Right lobe of liver (tissue), 6 donors: Measurements from ENCODE around the gene PELI2. TPM values are rescaled to one million over a fixed set of nuclear protein-coding genes. Genes with fewer than 3 reads are reported as not detected.

Experiments used
- ATAC-seq, 4 donors: fragments of 200-7000 bp; cut with Tn5 transposase; one replicate each; pipeline ENCODE4 v1.9.1; 2020; ENCODE audit warnings: mild to moderate bottlenecking in 4 of 4, moderate library complexity in 4 of 4
- DNase-seq, 3 donors: peaks; one replicate each; pipeline ENCODE4 v3.0.0-alpha.2; 2020
- H3K27ac ChIP-seq, 3 donors: fragments of 200-600 bp; one replicate each; pipeline ENCODE4 v1.8.0; 2022
- H3K27me3 ChIP-seq, 2 donors: fragments of 200-600 bp; one replicate each; pipeline ENCODE4 v1.8.0; 2022
- H3K36me3 ChIP-seq, 4 donors: fragments of 200-600 bp; sonication (generic) in 1 of 4; one replicate each; pipeline versions ENCODE4 v1.5.1 to v1.8.0; 2017 to 2022; ENCODE audit warnings: control low read depth in 1 of 4
- H3K4me1 ChIP-seq, 4 donors: fragments of 200-600 bp; sonication (generic) in 1 of 4; one replicate each; pipeline versions ENCODE4 v1.5.1 to v1.8.0; 2017 to 2022; ENCODE audit warnings: control low read depth in 1 of 4
- H3K4me3 ChIP-seq, 3 donors: fragments of 200-600 bp; one replicate each; pipeline ENCODE4 v1.8.0; 2022
- H3K9me3 ChIP-seq, 4 donors: fragments of 200-600 bp; sonication (generic) in 1 of 4; one replicate each; pipeline versions ENCODE4 v1.5.1 to v1.8.0; 2017 to 2022; ENCODE audit warnings: control low read depth in 1 of 4
- CTCF ChIP-seq, 4 donors: fragments of 200-600 bp in 3 of 4; fragments of 450-650 bp in 1 of 4; IDR thresholded peaks; one replicate each; pipeline versions ENCODE4 v1.5.1 to v1.8.0; 2016 to 2022; ENCODE audit warnings: antibody characterized with exemption in 4 of 4, mild to moderate bottlenecking in 2 of 4
- POLR2A ChIP-seq: fragments of 450-650 bp; IDR thresholded peaks from one replicate; pipeline ENCODE4 v1.6.1; 2017; ENCODE audit warnings: antibody characterized with exemption, mild to moderate bottlenecking
- WGBS: methylation state at CpG from one replicate; pipeline ENCODE4 v1.1.6; 2018; ENCODE audit warnings: low coverage, low lambda C conversion rate; ENCODE audit not compliant: insufficient coverage; ENCODE audit errors: missing lambda C conversion rate; 5-methylcytosine and 5-hydroxymethylcytosine counted together
- intact Hi-C, 2 donors: fragments of 100-400 bp; cut with DNase I; formaldehyde crosslinking; loops; one replicate each; pipeline versions ENCODE4 v1.11.2 to v1.14.1; 2022
- total RNA-seq, 6 experiments: library from RNA; depleted of rRNA in 2 of 6; stranded (reverse); fragments of >200 nt in 2 of 6; fragmentation: NEBNext Ultra II Directional in 3 of 6; extraction: Animal tissue kit (Norgen Biotek cat#: 25700) in 3 of 6; gene quantifications; one replicate each; pipeline versions ENCODE4 v1.1.0 to v1.2.4, GENCODE V29; 2016 to 2023
- donor health status: DM: no; HTN: yes; CAD: no.
- donor health status: DM: no; HTN: no; CAD: no.
- donor health status: DM: no; HTN: no; CAD: no.
- donor health status: DM: no; HTN: yes; CAD: no.
- donor health status: DM: no; HTN: yes; CAD: no.

PELI2 gene
- total RNA-seq, 6 experiments from 2014 or later: 1.1 to 3.2 (median 1.9) TPM

GRCh38 chr14:56322531-56322930 lies 204.3 kb downstream of the PELI2 start:
- Histone ChIP-seq H3K4me1 (no peaks in the 10 kb centered on the region), H3K9me3 (no peaks in the 10 kb centered on the region), H3K27me3 (no peaks in the 10 kb centered on the region), H3K36me3 (no peaks in the 10 kb centered on the region), H3K4me3 (no peak overlapping the region), H3K27ac (no peak overlapping the region)
- ATAC-seq (no peak), DNase-seq (no peak)
- WGBS: 43% methylated on average over 2 of the region's 2 CpGs
- TF ChIP-seq POLR2A: no peak
- no peak for TF ChIP-seq CTCF (IDR thresholded peaks at IDR 0.05)
- intact Hi-C loops: no loop called here

- Histone ChIP-seq H3K36me3 (no peaks in the 10 kb centered on the region), H3K27ac (no peak overlapping the region), H3K27me3 (no peaks in the 10 kb centered on the region), H3K4me1 (no peaks in the 10 kb centered on the region), H3K4me3 (no peak overlapping the region), H3K9me3 (no peaks in the 10 kb centered on the region)
- DNase-seq (no peak), ATAC-seq (no peak)
- 69% methylated on average over 2 of the region's 2 CpGs for WGBS
- intact Hi-C loops: no loop called here
- no peak for TF ChIP-seq POLR2A
- no peak for TF ChIP-seq CTCF (IDR thresholded peaks at IDR 0.05)
Observed at GRCh38 chr14:56324454-56324853, 206.2 kb downstream of the PELI2 start.

DNA sequence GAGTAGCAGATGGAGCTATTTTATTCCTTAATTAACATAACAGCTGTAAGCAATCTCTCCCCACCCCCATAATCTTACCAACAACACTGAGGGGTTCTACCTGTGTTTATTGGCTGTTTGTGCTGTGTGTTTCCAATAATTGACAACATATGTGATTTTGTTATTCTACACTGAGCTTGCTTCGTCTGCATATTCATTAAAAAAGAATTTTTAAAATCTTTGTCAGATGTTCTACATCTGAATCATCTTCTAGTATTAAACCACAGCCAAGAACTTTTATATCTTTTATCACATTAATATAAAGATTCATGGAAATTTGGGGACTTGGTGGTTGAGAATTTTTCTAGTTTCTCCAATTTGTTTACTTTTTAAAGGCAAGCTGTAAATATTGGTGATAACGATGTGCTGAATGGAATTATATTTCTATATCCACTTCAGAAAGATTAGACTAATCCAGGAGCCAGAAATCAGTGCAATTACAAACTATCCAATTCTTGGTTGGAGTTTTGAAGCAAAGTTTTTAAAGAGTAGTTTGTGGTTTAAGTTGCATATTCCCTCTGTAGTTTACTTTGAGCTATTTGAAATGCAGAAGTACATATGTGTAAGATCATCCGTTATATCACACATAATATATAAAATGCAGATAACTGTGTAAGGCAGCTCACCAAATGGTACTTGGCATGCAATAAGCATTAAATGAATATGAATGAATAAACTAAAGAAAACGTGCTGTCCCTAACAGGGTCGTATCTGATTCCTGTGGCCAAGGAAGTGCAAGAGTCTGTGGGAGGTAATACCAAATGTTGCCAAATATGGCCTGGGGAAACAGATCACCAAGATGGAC lies 206.9 kb downstream of the PELI2 start:
- Histone ChIP-seq H3K36me3 (no peaks in the 10 kb centered on the region), H3K4me3 (no peak overlapping the region), H3K9me3 (no peaks in the 10 kb centered on the region), H3K27me3 (no peaks in the 10 kb centered on the region), H3K27ac (no peak overlapping the region), H3K4me1 (no peaks in the 10 kb centered on the region)
- ATAC-seq (no peak), DNase-seq (no peak)
- TF ChIP-seq CTCF (IDR thresholded peaks at IDR 0.05) (no peak), POLR2A (no peak)
- intact Hi-C loops: no loop called here
- WGBS: 50% methylated on average over 5 of the region's 5 CpGs

GRCh38 chr14:56328021-56328420 lies 209.8 kb downstream of the PELI2 start:
- H3K27me3 ChIP-seq: no peaks in the 10 kb centered on the region
- ATAC-seq (no peak), DNase-seq (no peak)
- intact Hi-C loops: no loop called here
- no peaks in the 10 kb centered on the region for H3K36me3 ChIP-seq
- no peak for TF ChIP-seq CTCF (IDR thresholded peaks at IDR 0.05)
- TF ChIP-seq POLR2A: no peak
- H3K9me3 ChIP-seq: no peaks in the 10 kb centered on the region
- H3K4me3 ChIP-seq: no peak overlapping the region
- H3K27ac ChIP-seq: no peak overlapping the region
- WGBS: 72% methylated on average over 3 of the region's 3 CpGs
- H3K4me1 ChIP-seq: no peaks in the 10 kb centered on the region
